MM.1S (cell line): Measurements from ENCODE around the gene SIT1.

ENCODE experiments used
- EZH2 ChIP-seq: fragments of 300-600 bp; sonication (generic); optimal IDR thresholded peaks from 2 replicates; pipeline ENCODE3; 2017; ENCODE audit warnings: low read depth, mild to moderate bottlenecking, antibody characterized with exemption, low read length, mixed read lengths
- TF ChIP-seq, protein P1 (sequence below): fragments of 300-600 bp; sonication (generic); IDR thresholded peaks from 2 replicates; pipeline ENCODE4 v1.5.1; 2016; ENCODE audit warnings: antibody characterized with exemption, low read length, mixed read lengths

DNA sequence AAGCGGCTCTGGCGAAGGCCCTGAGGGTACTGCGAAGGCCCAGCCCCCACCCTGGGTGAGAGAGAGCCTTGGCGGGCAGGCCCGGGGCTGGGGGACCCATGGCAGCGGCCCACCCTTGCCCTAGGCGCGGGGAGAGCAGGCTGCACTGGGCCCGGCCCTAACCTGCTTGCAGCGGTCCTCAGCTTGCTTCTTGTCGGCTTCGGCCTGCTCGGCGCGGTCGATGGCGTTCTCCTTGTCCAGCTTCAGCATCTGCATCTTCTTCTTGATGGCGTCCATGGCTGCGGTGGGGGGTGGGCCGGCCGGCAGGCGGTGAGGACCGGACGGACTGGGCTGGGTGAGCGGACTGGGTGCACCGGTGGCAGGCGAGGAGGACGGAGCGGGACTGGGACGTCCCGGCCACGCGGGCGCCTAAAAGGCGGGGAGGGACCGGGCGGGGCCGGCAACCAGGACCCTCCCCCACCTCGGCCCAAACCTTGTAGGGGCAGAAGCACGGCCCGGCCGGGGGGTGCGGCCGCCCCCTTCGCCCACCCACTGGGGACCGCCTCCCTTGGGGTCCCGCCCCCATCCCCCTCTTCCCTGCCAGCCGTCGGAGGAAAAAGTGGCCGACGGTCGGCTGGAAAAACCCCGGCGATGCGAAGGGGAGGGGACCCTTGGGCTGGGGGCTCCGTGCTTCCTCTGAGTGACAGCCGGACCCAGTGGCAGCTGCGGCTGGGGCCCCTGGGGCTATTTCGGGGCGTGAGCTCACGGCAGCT, 39.0 kb upstream of the SIT1 start, which contains the start of gene TPM2:
- TF ChIP-seq, protein P1, sequence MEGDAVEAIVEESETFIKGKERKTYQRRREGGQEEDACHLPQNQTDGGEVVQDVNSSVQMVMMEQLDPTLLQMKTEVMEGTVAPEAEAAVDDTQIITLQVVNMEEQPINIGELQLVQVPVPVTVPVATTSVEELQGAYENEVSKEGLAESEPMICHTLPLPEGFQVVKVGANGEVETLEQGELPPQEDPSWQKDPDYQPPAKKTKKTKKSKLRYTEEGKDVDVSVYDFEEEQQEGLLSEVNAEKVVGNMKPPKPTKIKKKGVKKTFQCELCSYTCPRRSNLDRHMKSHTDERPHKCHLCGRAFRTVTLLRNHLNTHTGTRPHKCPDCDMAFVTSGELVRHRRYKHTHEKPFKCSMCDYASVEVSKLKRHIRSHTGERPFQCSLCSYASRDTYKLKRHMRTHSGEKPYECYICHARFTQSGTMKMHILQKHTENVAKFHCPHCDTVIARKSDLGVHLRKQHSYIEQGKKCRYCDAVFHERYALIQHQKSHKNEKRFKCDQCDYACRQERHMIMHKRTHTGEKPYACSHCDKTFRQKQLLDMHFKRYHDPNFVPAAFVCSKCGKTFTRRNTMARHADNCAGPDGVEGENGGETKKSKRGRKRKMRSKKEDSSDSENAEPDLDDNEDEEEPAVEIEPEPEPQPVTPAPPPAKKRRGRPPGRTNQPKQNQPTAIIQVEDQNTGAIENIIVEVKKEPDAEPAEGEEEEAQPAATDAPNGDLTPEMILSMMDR: no peak
- TF ChIP-seq EZH2: no peak
